ENCODE results near the gene TMCO4. TPM values are rescaled to one million over a fixed set of nuclear protein-coding genes. Genes with fewer than 3 reads are reported as not detected.
A peak's percentile ranks its signal among the peaks of the same experiment; 100 is the strongest.

The TMCO4 gene
- total RNA-seq, 1 donor from 2014 or later, result 1.8 TPM

- Mint-ChIP-seq H3K36me3 (ENCODE audit: low read depth, unreplicated experiment) (peaks cover 2% of the 10 kb centered on the region), H3K4me3 (ENCODE audit: unreplicated experiment) (peak overlapping the region; percentile 98), H3K27ac (ENCODE audit: unreplicated experiment) (no peak overlapping the region), H3K27me3 (ENCODE audit: low read depth, unreplicated experiment) (peaks cover 10% of the 10 kb centered on the region), H3K4me1 (ENCODE audit: low read depth, unreplicated experiment) (peaks cover 17% of the 10 kb centered on the region), H3K9me3 (ENCODE audit: unreplicated experiment) (no peaks in the 10 kb centered on the region)
- Histone ChIP-seq H3K27me3 (ENCODE audit: insufficient read depth, low read length) (no peaks in the 10 kb centered on the region), H2AFZ (ENCODE audit: low read depth, low read length) (peak overlapping the region; percentile 79), H4K20me1 (ENCODE audit: insufficient read depth, low read length) (peaks cover 44% of the 10 kb centered on the region), H3K9ac (ENCODE audit: low read length) (peak overlapping the region; percentile 92), H3K4me1 (ENCODE audit: insufficient read depth, low read length) (peaks cover 38% of the 10 kb centered on the region), H3K79me2 (ENCODE audit: insufficient read depth, low read length) (peaks cover 46% of the 10 kb centered on the region), H3K36me3 (ENCODE audit: insufficient read depth, low read length) (no peaks in the 10 kb centered on the region), H3K27ac (ENCODE audit: low read depth, low read length) (no peak overlapping the region), H3K4me3 (ENCODE audit: insufficient read depth, low read depth, low read length) (peak overlapping the region; percentile 78), H3K4me2 (ENCODE audit: low read length) (peak overlapping the region; percentile 100), H3K9me3 (ENCODE audit: insufficient read depth, low read depth, low read length) (no peaks in the 10 kb centered on the region)
- FAIRE-seq (no peak), DNase-seq (ENCODE audit: low read depth) (no peak)
- no peak for TF ChIP-seq CTCF (IDR thresholded peaks at IDR 0.05; ENCODE audit: insufficient read depth, low read depth, low read length)
- no peak for TF ChIP-seq EZH2 (IDR thresholded peaks at IDR 0.05; ENCODE audit: insufficient read depth, low read length)
Observed at GRCh38 chr1:19644395-19644680, 155.4 kb downstream of the TMCO4 start.

DNA sequence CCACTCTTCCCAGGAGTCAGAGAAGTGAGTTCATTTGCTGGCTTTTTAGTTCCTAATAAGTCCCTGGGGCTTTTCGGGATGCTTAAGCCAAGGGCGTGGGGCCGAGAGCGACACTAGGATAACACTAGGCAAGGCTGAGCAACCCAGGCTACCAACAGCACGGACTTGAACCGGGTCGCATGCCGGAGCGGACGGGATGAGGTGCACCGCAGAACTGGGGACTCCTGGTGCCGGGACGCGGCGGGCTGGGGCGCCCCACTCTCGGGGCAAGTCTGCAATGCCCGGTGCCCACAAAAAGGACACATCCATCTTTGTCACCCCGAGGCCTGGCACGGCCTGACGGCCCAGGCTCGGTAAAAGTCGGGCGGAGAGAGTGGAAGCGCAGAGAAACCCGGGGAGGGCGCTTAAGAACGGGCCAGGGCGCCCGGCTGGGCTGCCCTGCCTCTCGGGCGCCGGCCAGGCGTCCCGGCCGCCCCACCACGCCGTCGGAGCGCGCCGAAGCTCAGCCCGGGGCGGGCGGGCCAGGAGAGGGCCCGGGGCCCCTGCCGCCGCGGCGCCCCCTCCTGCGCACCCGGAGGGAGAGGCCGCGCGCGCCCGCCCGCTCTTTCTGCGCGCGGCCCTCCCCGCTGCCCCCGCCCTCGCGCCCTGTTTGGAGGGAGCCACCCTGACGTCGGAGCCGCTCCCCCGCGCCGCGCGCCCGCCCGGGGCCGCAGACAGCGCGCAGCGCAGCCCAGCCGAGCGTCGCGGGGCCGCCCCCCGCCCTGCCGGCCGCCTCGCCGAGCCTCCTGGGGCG lies 155.9 kb downstream of the TMCO4 start, which contains the start of gene NBL1:
Gene NBL1 (plus strand): TSS at position 710 of the 793 bp plus-strand sequence. CDS start 10,720 bp downstream, outside the sequence.
- H3K27me3 ChIP-seq (ENCODE audit: insufficient read depth, low read length), result no peaks in the 10 kb centered on the region
- peaks cover 43% of the 10 kb centered on the region for H3K79me2 ChIP-seq (ENCODE audit: insufficient read depth, low read length)
- H3K27ac ChIP-seq (ENCODE audit: low read depth, low read length), result peak within 1 kb of the TSS; percentile 40

More for the DNA sequence above, 155.9 kb downstream of the TMCO4 start, which contains the start of gene NBL1:
- H3K4me3 Mint-ChIP-seq (ENCODE audit: unreplicated experiment), result peak within 1 kb of the TSS; percentile 98
- Histone ChIP-seq H4K20me1 (ENCODE audit: insufficient read depth, low read length) (peaks cover 41% of the 10 kb centered on the region), H3K4me1 (ENCODE audit: insufficient read depth, low read length) (peaks cover 38% of the 10 kb centered on the region), H2AFZ (ENCODE audit: low read depth, low read length) (peak within 1 kb of the TSS; percentile 84), H3K4me3 (ENCODE audit: insufficient read depth, low read depth, low read length) (peak within 1 kb of the TSS; percentile 78), H3K9ac (ENCODE audit: low read length) (peak within 1 kb of the TSS; percentile 92), H3K4me2 (ENCODE audit: low read length) (peak within 1 kb of the TSS; percentile 100), H3K9me3 (ENCODE audit: insufficient read depth, low read depth, low read length) (no peaks in the 10 kb centered on the region), H3K36me3 (ENCODE audit: insufficient read depth, low read length) (no peaks in the 10 kb centered on the region)
- DNase-seq (ENCODE audit: low read depth), result peak; percentile 44
- H3K9me3 Mint-ChIP-seq (ENCODE audit: unreplicated experiment), result no peaks in the 10 kb centered on the region
- TF ChIP-seq EZH2 (IDR thresholded peaks at IDR 0.05; ENCODE audit: insufficient read depth, low read length), result no peak
- no peak for TF ChIP-seq CTCF (IDR thresholded peaks at IDR 0.05; ENCODE audit: insufficient read depth, low read depth, low read length)
- H3K36me3 Mint-ChIP-seq (ENCODE audit: low read depth, unreplicated experiment), result peaks cover 2% of the 10 kb centered on the region
- no peak for FAIRE-seq
- peak within 1 kb of the TSS; percentile 89 for H3K27ac Mint-ChIP-seq (ENCODE audit: unreplicated experiment)
- H3K27me3 Mint-ChIP-seq (ENCODE audit: low read depth, unreplicated experiment), result peaks cover 10% of the 10 kb centered on the region
- peaks cover 17% of the 10 kb centered on the region for H3K4me1 Mint-ChIP-seq (ENCODE audit: low read depth, unreplicated experiment)
